ENCODE data around the gene NPEPL1. TPM values are rescaled to one million over a fixed set of nuclear protein-coding genes. Genes with fewer than 3 reads are reported as not detected.

NPEPL1 gene
- total RNA-seq, 1 experiment from 2014 or later = 41.9 TPM

DNA sequence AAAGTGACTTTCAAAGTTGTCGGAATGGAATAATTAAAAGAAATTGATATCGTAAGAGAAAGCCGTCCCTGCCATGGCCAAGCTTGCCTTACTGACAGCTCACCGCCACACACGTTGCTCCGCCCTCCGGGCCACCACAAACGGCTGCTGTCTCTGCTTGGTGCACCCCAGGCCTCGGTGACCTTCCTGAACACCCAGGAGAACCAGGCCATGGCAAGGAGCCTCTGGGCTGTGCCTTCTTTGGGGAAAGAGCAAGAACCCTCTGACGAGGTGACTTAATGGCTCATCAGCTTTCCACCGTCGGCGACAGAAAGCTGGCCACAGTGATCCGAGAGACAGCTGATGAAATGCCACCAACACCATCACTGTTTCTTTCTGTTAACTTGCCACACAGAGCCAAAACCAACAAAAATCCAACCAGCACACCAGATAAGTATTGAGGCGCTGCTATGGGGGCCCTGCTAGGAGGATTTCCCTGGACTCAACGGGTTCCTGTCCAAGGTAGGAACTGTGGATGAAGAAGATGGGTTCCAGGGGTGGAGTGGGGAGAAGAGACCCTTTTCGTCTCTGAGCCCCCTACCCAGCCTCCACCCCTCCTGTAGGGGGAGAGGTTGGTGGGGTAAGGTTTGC lies 61.4 kb downstream of the NPEPL1 start:
- Mint-ChIP-seq H3K27ac (ENCODE audit: unreplicated experiment) (no peak overlapping the region), H3K27me3 (ENCODE audit: insufficient read depth, unreplicated experiment) (peaks cover 58% of the 10 kb centered on the region), H3K36me3 (ENCODE audit: insufficient read depth, unreplicated experiment) (no peaks in the 10 kb centered on the region), H3K9me3 (ENCODE audit: unreplicated experiment) (no peaks in the 10 kb centered on the region), H3K4me3 (ENCODE audit: unreplicated experiment) (no peak overlapping the region), H3K4me1 (ENCODE audit: low read depth, unreplicated experiment) (no peaks in the 10 kb centered on the region)
- no peak for TF ChIP-seq CTCF (IDR thresholded peaks at IDR 0.05; ENCODE audit: insufficient read depth in 1 of 2, low read depth in 1 of 2, low read length in 1 of 2, severe bottlenecking in 1 of 2, unreplicated experiment in 1 of 2)
- no peak overlapping the region for H3K4me3 ChIP-seq (ENCODE audit: low read depth, low read length)
- no peaks in the 10 kb centered on the region for H3K4me1 ChIP-seq
- ChIA-PET POLR2A (no interaction called here), CTCF (no interaction called here)
- H3K36me3 ChIP-seq (ENCODE audit: control insufficient read depth, insufficient read depth, low read length) = no peaks in the 10 kb centered on the region
- 0 out of 2 replicates have a peak, but pooled peaks cover 7% of the 10 kb centered on the region for H3K9me3 ChIP-seq
- intact Hi-C loops (cut with micrococcal nuclease; ENCODE audit: unreplicated experiment) = no loop called here
- no peak for DNase-seq
- no TSS peak for BruUV-seq (replicated peaks)
- H3K27me3 ChIP-seq (replicated peaks; ENCODE audit: control insufficient read depth, insufficient read depth, low read length) = no peaks in the 10 kb centered on the region; the same call in 1 of the 2 replicates

- no peak overlapping the region for H3K4me3 Mint-ChIP-seq (ENCODE audit: unreplicated experiment)
- DNase-seq = no peak
- CTCF ChIA-PET = no interaction called here
- 0 out of 2 replicates have a peak, but pooled peaks cover 7% of the 10 kb centered on the region for H3K9me3 ChIP-seq
- no peaks in the 10 kb centered on the region for H3K4me1 Mint-ChIP-seq (ENCODE audit: low read depth, unreplicated experiment)
- H3K36me3 Mint-ChIP-seq (ENCODE audit: insufficient read depth, unreplicated experiment) = no peaks in the 10 kb centered on the region
- H3K27me3 ChIP-seq (replicated peaks; ENCODE audit: control insufficient read depth, insufficient read depth, low read length) = no peaks in the 10 kb centered on the region; the same call in 1 of the 2 replicates
- no peaks in the 10 kb centered on the region for H3K4me1 ChIP-seq
- no peak overlapping the region for H3K27ac Mint-ChIP-seq (ENCODE audit: unreplicated experiment)
- POLR2A ChIA-PET = no interaction called here
- no peaks in the 10 kb centered on the region for H3K36me3 ChIP-seq (ENCODE audit: control insufficient read depth, insufficient read depth, low read length)
- intact Hi-C loops (cut with micrococcal nuclease; ENCODE audit: unreplicated experiment) = no loop called here
- H3K9me3 Mint-ChIP-seq (ENCODE audit: unreplicated experiment) = no peaks in the 10 kb centered on the region
- TF ChIP-seq CTCF (IDR thresholded peaks at IDR 0.05; ENCODE audit: insufficient read depth in 1 of 2, low read depth in 1 of 2, low read length in 1 of 2, severe bottlenecking in 1 of 2, unreplicated experiment in 1 of 2) = no peak
- no TSS peak for BruUV-seq (replicated peaks)
- no peak overlapping the region for H3K4me3 ChIP-seq (ENCODE audit: low read depth, low read length)
- peaks cover 59% of the 10 kb centered on the region for H3K27me3 Mint-ChIP-seq (ENCODE audit: insufficient read depth, unreplicated experiment)
These were observed 62.0 kb downstream of the NPEPL1 start for GRCh38 chr20:58754584-58754983.

- H3K4me1 ChIP-seq = no peaks in the 10 kb centered on the region
- peaks cover 62% of the 10 kb centered on the region for H3K27me3 Mint-ChIP-seq (ENCODE audit: insufficient read depth, unreplicated experiment)
- 0 out of 2 replicates have a peak, but pooled peaks cover 7% of the 10 kb centered on the region for H3K9me3 ChIP-seq
- intact Hi-C loops (cut with micrococcal nuclease; ENCODE audit: unreplicated experiment) = no loop called here
- H3K27me3 ChIP-seq (replicated peaks; ENCODE audit: control insufficient read depth, insufficient read depth, low read length) = peaks cover 4% of the 10 kb centered on the region
- H3K36me3 ChIP-seq (ENCODE audit: control insufficient read depth, insufficient read depth, low read length) = no peaks in the 10 kb centered on the region
- no peaks in the 10 kb centered on the region for H3K9me3 Mint-ChIP-seq (ENCODE audit: unreplicated experiment)
- POLR2A ChIA-PET = no interaction called here
- H3K27ac Mint-ChIP-seq (ENCODE audit: unreplicated experiment) = no peak overlapping the region
- H3K36me3 Mint-ChIP-seq (ENCODE audit: insufficient read depth, unreplicated experiment) = no peaks in the 10 kb centered on the region
- no peak overlapping the region for H3K4me3 ChIP-seq (ENCODE audit: low read depth, low read length)
- TF ChIP-seq CTCF (IDR thresholded peaks at IDR 0.05; ENCODE audit: insufficient read depth in 1 of 2, low read depth in 1 of 2, low read length in 1 of 2, severe bottlenecking in 1 of 2, unreplicated experiment in 1 of 2) = no peak
- no peak overlapping the region for H3K4me3 Mint-ChIP-seq (ENCODE audit: unreplicated experiment)
- no TSS peak for BruUV-seq (replicated peaks)
- DNase-seq = no peak
- CTCF ChIA-PET = no interaction called here
- H3K4me1 Mint-ChIP-seq (ENCODE audit: low read depth, unreplicated experiment) = no peaks in the 10 kb centered on the region
These were observed 62.6 kb downstream of the NPEPL1 start for GRCh38 chr20:58755062-58755697.

All from Caco-2 (cell line).